Measurements from ENCODE around the gene DNAL1.

DNA sequence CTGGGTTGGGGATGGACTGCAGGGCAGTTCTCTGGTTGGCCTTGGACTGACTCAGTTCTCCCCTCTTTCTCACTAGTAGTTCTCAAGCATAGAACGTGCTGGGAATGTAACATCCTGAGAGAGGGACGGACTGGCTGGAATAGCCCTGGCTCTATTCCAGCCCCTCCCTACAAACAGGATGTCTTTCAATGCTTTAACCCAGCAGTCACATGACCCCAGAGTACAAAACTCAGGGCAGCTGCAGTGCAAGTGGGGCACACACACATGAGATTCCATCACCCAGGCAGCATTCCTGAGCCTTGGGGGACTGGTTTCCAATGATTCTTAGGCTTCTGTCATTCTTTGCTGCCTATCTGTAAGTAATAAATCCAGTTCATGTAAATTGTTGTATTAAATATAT is 34.1 kb upstream of the DNAL1 start:
- TF ChIP-seq, protein P1, sequence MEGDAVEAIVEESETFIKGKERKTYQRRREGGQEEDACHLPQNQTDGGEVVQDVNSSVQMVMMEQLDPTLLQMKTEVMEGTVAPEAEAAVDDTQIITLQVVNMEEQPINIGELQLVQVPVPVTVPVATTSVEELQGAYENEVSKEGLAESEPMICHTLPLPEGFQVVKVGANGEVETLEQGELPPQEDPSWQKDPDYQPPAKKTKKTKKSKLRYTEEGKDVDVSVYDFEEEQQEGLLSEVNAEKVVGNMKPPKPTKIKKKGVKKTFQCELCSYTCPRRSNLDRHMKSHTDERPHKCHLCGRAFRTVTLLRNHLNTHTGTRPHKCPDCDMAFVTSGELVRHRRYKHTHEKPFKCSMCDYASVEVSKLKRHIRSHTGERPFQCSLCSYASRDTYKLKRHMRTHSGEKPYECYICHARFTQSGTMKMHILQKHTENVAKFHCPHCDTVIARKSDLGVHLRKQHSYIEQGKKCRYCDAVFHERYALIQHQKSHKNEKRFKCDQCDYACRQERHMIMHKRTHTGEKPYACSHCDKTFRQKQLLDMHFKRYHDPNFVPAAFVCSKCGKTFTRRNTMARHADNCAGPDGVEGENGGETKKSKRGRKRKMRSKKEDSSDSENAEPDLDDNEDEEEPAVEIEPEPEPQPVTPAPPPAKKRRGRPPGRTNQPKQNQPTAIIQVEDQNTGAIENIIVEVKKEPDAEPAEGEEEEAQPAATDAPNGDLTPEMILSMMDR (IDR thresholded peaks at IDR 0.05): no peak
- TF ChIP-seq POLR2A (IDR thresholded peaks at IDR 0.05) (no peak), EP300 (IDR thresholded peaks at IDR 0.05) (no peak)
